Measurements from ENCODE around the gene SPTBN5.

Gene SPTBN5

DNA sequence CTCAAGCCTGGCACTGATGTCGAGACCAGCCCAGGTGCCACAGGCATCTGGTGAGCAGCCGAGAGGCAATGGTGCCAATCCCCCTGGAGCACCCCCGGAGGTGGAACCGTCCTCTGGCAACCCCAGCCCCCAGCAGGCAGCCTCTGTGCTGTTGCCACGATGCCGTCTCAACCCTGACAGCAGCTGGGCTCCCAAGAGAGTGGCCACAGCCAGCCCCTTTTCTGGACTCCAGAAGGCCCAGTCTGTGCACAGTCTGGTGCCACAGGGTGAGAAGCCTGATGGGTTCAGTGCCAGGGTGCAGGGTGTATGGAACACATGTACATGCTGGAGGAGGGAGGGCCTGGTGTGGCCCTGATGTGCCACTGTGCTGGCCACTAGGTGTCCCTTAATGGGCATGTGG, 70.9 kb downstream of the SPTBN5 start:
- no peak for FAIRE-seq

DNA sequence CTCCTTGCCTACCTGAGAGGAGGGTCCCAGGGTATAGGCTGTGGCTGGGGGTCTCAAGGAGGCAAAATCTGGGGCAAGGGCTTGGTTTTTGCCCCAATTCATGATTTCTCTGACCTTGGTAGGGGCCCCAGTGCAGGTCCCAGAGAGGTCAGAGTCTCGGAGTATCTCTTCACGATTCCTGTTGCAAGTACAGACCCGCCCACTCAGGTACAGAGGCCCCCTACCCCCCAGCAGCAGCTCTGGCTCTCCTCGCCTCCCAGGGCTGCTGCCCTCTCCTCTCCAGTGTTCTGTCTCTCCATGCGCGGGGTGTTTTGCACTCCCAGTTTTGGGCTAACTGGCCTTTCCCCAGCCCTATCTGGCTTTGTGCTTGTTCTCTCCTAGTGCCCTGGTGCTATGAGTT, 71.4 kb downstream of the SPTBN5 start:
- FAIRE-seq = no peak

GRCh38 chr15:41821831-41822230, 72.0 kb downstream of the SPTBN5 start:
- no peak for FAIRE-seq

- no peak for FAIRE-seq
Measured at GRCh38 chr15:41820791-41821423, 72.9 kb downstream of the SPTBN5 start.

- no peak for FAIRE-seq
Measured at GRCh38 chr15:41819455-41820050, 74.3 kb downstream of the SPTBN5 start.

- no peak for FAIRE-seq
Measured at GRCh38 chr15:41817781-41818180, 76.1 kb downstream of the SPTBN5 start.

DNA sequence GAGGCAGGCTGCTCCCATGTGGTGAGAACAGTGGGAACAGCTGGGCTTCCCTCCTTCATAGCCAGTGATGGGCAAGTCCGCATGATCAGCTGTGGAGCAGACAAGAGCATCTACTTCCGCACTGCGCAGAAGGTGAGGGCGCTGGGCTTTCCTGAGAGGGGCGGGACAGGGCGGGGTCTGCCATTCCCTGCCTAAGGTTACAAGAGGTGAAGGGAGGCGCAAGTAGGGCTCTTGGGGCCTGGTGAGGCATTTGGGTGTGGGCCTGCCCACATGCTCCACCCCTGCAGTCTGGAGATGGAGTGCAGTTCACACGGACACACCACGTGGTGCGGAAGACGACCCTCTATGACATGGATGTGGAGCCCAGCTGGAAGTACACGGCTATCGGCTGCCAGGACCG, 76.5 kb downstream of the SPTBN5 start:
- no peak for FAIRE-seq

DNA sequence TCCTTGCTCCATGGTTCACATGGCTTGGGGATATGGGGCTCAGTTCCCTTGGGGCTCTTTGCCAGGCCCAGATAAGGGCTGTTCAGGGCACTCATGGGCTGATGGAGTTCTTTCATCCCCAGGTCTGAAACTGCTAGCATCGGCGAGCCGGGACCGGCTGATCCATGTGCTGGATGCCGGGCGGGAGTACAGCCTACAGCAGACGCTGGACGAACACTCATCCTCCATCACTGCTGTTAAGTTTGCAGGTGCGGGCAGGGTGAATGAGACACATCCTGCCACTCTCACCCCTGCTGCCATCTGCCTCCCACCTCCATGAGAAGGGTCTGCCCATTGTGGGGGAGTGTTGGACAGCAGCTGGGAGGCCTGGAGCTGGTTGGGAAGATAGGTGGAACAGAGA, 77.1 kb downstream of the SPTBN5 start:
- FAIRE-seq = no peak

GRCh38 chr15:41814534-41814933, 79.3 kb downstream of the SPTBN5 start:
- FAIRE-seq = no peak

DNA sequence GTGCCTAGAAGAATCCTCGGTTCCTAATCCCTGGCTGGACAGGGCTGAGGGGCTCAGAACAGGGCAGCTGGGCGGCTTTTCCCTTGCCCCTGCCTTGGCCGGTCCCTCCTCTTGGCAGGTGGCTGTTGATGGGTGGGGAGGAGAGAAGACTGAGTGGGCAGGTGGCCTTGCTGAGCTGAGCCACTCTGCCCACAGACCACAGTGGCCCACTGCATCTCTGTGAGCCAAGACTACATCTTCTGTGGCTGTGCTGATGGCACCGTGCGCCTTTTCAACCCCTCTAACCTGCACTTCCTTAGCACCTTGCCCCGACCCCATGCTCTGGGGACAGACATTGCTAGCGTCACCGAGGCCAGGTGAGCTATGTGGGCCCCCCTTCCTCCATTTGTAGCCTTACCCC, 80.4 kb downstream of the SPTBN5 start:
- FAIRE-seq = no peak

GRCh38 chr15:41812820-41813375, 81.0 kb downstream of the SPTBN5 start:
- no peak for FAIRE-seq

GRCh38 chr15:41811432-41812195, 82.2 kb downstream of the SPTBN5 start:
- FAIRE-seq = no peak

DNA sequence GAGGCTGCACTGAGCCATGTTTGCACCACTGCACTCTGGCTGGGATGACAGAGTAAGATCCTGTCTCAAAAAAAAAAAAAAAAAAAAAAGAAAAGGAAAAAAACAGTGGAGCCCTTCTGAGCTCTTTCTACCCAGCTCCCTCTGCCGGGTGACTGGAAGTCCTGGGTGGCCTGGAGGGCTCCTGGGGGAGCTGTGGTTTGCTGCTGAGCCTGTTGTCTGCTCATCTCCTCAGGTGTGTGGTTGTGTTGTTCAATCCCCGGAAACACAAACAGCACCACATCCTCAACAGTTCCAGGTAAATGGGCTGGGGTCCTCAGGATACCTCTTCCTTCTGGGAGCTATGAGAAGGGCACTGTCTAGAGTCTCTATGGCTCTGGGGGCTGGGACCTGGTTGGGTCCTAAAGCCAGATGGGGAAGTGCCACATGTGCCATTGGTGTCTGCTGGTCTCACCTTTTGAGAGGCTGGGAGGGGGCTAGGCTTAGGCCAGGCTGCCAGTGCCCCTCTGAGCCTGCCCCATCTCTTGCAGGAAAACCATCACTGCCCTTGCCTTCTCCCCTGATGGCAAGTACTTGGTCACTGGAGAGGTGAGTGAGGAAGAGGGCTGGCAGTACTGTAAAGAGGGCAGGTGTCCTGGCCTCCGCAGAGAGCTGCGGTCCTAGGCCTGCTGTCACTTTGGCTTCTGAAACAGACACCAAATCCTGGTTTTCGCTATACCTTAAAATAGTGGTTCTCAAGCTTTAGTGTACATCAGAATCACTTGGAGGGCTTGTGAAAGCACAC, 83.0 kb downstream of the SPTBN5 start:
- no peak for FAIRE-seq

- FAIRE-seq = no peak
Measured at GRCh38 chr15:41809526-41810220, 84.2 kb downstream of the SPTBN5 start.

DNA sequence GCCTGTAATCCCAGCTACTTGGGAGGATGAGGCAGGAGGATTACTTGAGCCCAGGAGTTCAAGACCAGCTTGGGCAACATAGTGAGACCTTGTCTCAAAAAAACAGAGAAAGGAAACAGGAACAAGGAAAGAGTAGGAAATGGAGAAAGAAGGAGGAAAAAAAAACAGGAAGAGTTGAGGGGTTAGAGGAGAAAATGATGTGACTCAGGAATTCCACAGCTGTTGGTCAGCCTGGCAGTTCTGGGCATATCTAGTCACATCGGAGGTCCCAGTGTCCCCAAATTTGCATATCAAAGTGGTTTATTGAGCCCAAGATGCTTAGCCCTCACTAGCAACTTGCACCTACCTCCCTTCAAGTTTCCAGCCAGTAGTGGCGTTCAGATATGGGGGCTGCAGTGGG, 84.7 kb downstream of the SPTBN5 start:
- no peak for FAIRE-seq

DNA sequence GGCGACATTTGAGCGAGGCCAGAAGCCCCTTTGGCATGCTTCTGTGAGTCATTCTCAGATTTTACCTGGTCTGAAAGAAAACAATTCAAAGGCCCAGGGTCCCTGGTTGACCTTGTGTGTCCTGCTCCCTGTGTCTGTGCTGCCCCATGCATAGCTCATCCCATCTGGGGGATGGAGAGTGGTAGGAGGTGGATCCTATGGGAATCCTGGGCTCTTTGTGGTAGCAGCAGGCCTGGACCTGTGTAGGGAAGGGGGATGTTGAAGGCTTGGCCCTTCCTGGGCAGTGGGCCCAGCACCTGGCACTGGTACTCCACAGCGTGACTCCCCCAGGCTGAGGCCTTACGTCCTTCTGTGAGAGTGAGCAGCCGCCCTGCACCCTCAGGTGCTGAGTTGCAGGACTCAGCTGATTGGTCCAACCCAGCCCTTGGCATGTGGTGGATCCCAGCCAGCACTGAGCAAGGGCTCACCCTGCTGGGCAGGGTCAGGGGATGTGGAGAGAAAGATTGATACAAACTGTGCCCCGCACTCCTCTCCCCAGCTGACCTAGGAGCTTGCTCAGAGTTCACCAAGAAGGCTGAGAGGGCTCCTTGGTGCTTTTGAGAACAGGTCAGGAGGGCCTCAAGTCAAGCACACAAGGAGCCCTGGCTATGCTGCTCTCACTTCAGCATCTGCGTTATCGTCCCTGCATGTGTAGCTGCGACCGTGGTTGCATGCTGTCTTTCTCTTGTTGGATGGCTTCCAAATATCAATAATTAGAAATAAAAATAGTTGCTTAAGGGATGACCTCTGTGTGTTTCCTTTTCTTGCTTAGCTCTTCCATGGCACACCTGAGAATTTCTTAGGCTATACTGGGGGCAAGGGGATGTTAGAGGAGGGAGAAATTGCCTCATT, 87.3 kb downstream of the SPTBN5 start:
- FAIRE-seq = no peak

GRCh38 chr15:41805711-41806110, 88.1 kb downstream of the SPTBN5 start:
- no peak for FAIRE-seq

GRCh38 chr15:41804916-41805666, 88.8 kb downstream of the SPTBN5 start:
- no peak for FAIRE-seq

DNA sequence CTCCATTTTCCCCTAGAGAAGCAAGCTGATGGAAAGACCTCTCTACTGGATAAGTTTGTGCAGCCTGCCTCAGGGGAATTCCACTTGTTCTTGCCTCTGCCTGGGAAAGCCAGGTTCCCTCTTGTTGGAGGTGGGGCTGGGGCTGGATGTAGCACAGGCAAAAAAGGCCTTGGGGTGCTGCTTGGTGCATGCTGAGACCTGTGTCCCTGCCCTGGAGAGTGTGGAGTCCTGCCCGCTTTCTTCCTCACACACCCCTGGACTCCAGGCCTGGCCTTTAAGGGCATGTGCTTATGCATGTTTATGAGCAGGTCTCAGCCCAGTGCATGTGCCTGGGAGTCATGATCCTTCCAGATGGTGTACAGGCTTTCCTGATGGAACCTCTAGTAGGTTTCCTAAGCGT, 89.5 kb downstream of the SPTBN5 start:
- FAIRE-seq = no peak

DNA sequence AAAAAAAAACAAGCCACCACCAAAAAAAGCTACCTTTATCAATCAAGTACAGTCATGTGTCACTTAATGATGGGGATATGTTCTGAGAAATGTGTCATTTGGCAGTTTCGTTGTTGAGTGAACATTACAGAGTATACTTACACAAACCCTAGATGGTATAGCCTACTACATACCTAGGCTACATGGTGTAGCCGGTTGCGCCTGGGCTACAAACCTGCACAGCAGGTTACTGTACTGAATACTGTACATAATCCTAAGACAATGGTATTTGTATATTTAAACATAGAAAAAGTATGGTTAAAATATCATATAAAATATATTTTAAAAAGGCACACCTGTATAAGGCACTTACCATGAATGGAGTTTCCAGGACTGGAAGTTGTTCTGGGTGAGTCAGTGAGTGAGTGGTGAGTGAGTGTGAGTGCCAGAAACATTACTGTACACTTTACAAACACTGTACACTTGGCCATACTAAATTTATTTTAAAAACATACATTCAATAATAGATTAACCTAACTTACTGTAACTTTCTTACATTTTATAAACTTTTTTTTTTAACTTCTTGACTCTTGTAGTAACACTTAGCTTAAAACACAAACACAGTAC, 91.9 kb downstream of the SPTBN5 start:
- FAIRE-seq = no peak

All from A204.1 (cell line).